RWPE1 (cell line): ENCODE measurements around the gene RHBDD2.
A peak's percentile ranks its signal among the peaks of the same experiment; 100 is the strongest.

Experiments used
- CTCF ChIA-PET: fragments of 350-600 bp; sonication (Branson Sonifier 250); formaldehyde crosslinking; extraction: SDS; loops from one replicate; lab custom pipeline; 2021; lab: Yijun Ruan, JAX
- POLR2A ChIA-PET: fragments of 400-600 bp; formaldehyde crosslinking; extraction: SDS; loops from one replicate; lab custom pipeline; 2020; ENCODE audit warnings: antibody characterized with exemption; ENCODE audit not compliant: low non-redundant PET; lab: Yijun Ruan, JAX
- DNase-seq: peaks from one replicate; pipeline ENCODE4 v3.0.0; 2012; ENCODE audit warnings: low spot score
- H3K27ac ChIP-seq: fragments of 450-650 bp; 2 replicates; pipeline ENCODE4 v1.5.1; 2017
- CTCF ChIP-seq: fragments of 450-650 bp; conservative IDR thresholded peaks from 2 replicates; pipeline ENCODE4 v1.5.1; 2017; ENCODE audit warnings: low read depth, mild to moderate bottlenecking

RHBDD2 gene

GRCh38 chr7:75866114-75866488 lies 12.7 kb upstream of the RHBDD2 start:
- DNase-seq: no peak
- no peak overlapping the region for H3K27ac ChIP-seq
- TF ChIP-seq CTCF: no peak
- CTCF ChIA-PET: interaction anchor here (0.5 to 2.4 kb wide), 7 partner anchors 8 to 338 kb away, joined by 3 to 15 read pairs (median 5); no protein-coding TSS in a partner anchor
- POLR2A ChIA-PET: no interaction called here

- POLR2A ChIA-PET: no interaction called here
- TF ChIP-seq CTCF: peak; percentile 85
- DNase-seq: peak; percentile 63
- CTCF ChIA-PET: interaction anchor here (0.5 to 2.4 kb wide), 9 partner anchors 9 to 423 kb away, joined by 3 to 15 read pairs (median 4); no protein-coding TSS in a partner anchor
- no peak overlapping the region for H3K27ac ChIP-seq
Measured at GRCh38 chr7:75866489-75867389, 12.1 kb upstream of the RHBDD2 start.

- no peak overlapping the region for H3K27ac ChIP-seq
- POLR2A ChIA-PET: no interaction called here
- no peak for TF ChIP-seq CTCF
- CTCF ChIA-PET: interaction anchor here (0.6 to 1.2 kb wide), 2 partner anchors 10 to 136 kb away, joined by 3 to 4 read pairs; no protein-coding TSS in a partner anchor
- DNase-seq: no peak
Measured at GRCh38 chr7:75867390-75867717, 11.5 kb upstream of the RHBDD2 start.

GRCh38 chr7:75868153-75868552 lies 10.7 kb upstream of the RHBDD2 start:
- H3K27ac ChIP-seq: no peak overlapping the region
- TF ChIP-seq CTCF: no peak
- no peak for DNase-seq
- ChIA-PET POLR2A (no interaction called here), CTCF (interaction anchor here (0.6 to 1.1 kb wide), 2 partner anchors 16 to 18 kb away, joined by 3 to 4 read pairs; no protein-coding TSS in a partner anchor)

- CTCF ChIA-PET: interaction anchor here (0.7 kb wide), 1 partner anchor 57 kb away, joined by 4 read pairs; no protein-coding TSS in a partner anchor
- POLR2A ChIA-PET: no interaction called here
- no peak for TF ChIP-seq CTCF
- no peak overlapping the region for H3K27ac ChIP-seq
- DNase-seq: no peak
Measured at GRCh38 chr7:75869776-75870379, 9.0 kb upstream of the RHBDD2 start.

GRCh38 chr7:75870557-75871161 lies 8.2 kb upstream of the RHBDD2 start:
- CTCF ChIA-PET: no interaction called here
- DNase-seq: no peak
- POLR2A ChIA-PET: no interaction called here
- no peak for TF ChIP-seq CTCF
- no peak overlapping the region for H3K27ac ChIP-seq
